ENCODE results near the gene HOXA1.

HOXA1 gene

GRCh38 chr7:27116031-27116961 is 20.5 kb upstream of the HOXA1 start:
- no peak for DNase-seq

- DNase-seq: no peak
Measured at GRCh38 chr7:27115221-27116026, 19.6 kb upstream of the HOXA1 start.

- no peak for DNase-seq
Measured at GRCh38 chr7:27114881-27115220, 19.1 kb upstream of the HOXA1 start.

- no peak for DNase-seq
Measured at GRCh38 chr7:27113991-27114769, 18.4 kb upstream of the HOXA1 start.

GRCh38 chr7:27112955-27113949 is 17.5 kb upstream of the HOXA1 start:
- DNase-seq: no peak

- no peak for DNase-seq
Measured at GRCh38 chr7:27112361-27112760, 16.6 kb upstream of the HOXA1 start.

GRCh38 chr7:27111751-27112277 is 16.0 kb upstream of the HOXA1 start:
- DNase-seq: no peak

- no peak for DNase-seq
Measured at GRCh38 chr7:27111042-27111750, 15.4 kb upstream of the HOXA1 start.

GRCh38 chr7:27110186-27111031 is 14.6 kb upstream of the HOXA1 start:
- no peak for DNase-seq

GRCh38 chr7:27109466-27110185 is 13.8 kb upstream of the HOXA1 start:
- DNase-seq: no peak

GRCh38 chr7:27108390-27109127 is 12.8 kb upstream of the HOXA1 start:
- DNase-seq: no peak

GRCh38 chr7:27107391-27108381 is 11.9 kb upstream of the HOXA1 start:
- no peak for DNase-seq

GRCh38 chr7:27106901-27107240 is 11.1 kb upstream of the HOXA1 start:
- no peak for DNase-seq

- no peak for DNase-seq
Measured at GRCh38 chr7:27106181-27106900, 10.5 kb upstream of the HOXA1 start.

- DNase-seq: no peak
Measured at GRCh38 chr7:27105301-27106031, 9.7 kb upstream of the HOXA1 start.

All from inflammatory macrophage treated with lipopolysaccharide for 1 hour (primary cell).